Head of caudate nucleus (tissue), 42 donors: ENCODE results near the gene HUS1B.
A peak's percentile ranks its signal among the peaks of the same experiment; 100 is the strongest.

Experiments
- DNase-seq, 42 donors: peaks; one replicate each; pipeline versions ENCODE4 v3.0.0 to v3.0.0-alpha.2; 2020 to 2021; ENCODE audit warnings: mixed read lengths in 7 of 42
- intact Hi-C: fragments of 100-400 bp; cut with DNase I; formaldehyde crosslinking; loops from one replicate; pipeline ENCODE4 v1.15.0; 2022

Gene HUS1B

GRCh38 chr6:635233-635632 is 21.7 kb downstream of the HUS1B start:
- intact Hi-C loops: no loop called here

GRCh38 chr6:633611-634010 is 23.3 kb downstream of the HUS1B start:
- DNase-seq: no peak
- intact Hi-C loops: no loop called here

More at GRCh38 chr6:635233-635632, 21.7 kb downstream of the HUS1B start:
- no peak for DNase-seq

GRCh38 chr6:628766-629165 is 28.1 kb downstream of the HUS1B start:
- intact Hi-C loops: no loop called here
- DNase-seq: no peak

GRCh38 chr6:626236-626635 is 30.7 kb downstream of the HUS1B start:
- DNase-seq: no peak
- intact Hi-C loops: no loop called here

GRCh38 chr6:624979-625378 is 31.9 kb downstream of the HUS1B start:
- intact Hi-C loops: no loop called here
- peak in 6 of 42 donors; percentile 1 to 34 (median 12) for DNase-seq

- intact Hi-C loops: no loop called here
- no peak for DNase-seq
These were observed 34.4 kb downstream of the HUS1B start for GRCh38 chr6:622462-622861.

- DNase-seq: no peak
- intact Hi-C loops: no loop called here
These were observed 35.0 kb downstream of the HUS1B start for GRCh38 chr6:621931-622330.

- intact Hi-C loops: no loop called here
- no peak for DNase-seq
These were observed 36.0 kb downstream of the HUS1B start for GRCh38 chr6:620950-621349.

- DNase-seq: no peak
- intact Hi-C loops: no loop called here
These were observed 36.7 kb downstream of the HUS1B start for GRCh38 chr6:620166-620565.

GRCh38 chr6:617456-618100 is 39.3 kb downstream of the HUS1B start:
- DNase-seq: peak in 6 of 42 donors; percentile 5 to 45 (median 14)
- intact Hi-C loops: no loop called here

- no peak for DNase-seq
- intact Hi-C loops: no loop called here
These were observed 42.9 kb downstream of the HUS1B start for GRCh38 chr6:613981-614380.

- intact Hi-C loops: no loop called here
- DNase-seq: no peak
These were observed 45.0 kb downstream of the HUS1B start for GRCh38 chr6:611928-612327.

GRCh38 chr6:610882-611281 is 46.0 kb downstream of the HUS1B start:
- DNase-seq: no peak
- intact Hi-C loops: no loop called here

- DNase-seq: no peak
- intact Hi-C loops: no loop called here
These were observed 47.0 kb downstream of the HUS1B start for GRCh38 chr6:609905-610304.

- intact Hi-C loops: no loop called here
- no peak for DNase-seq
These were observed 50.0 kb downstream of the HUS1B start for GRCh38 chr6:606829-607379.
